Cardiac septum (tissue), 1 donor: ENCODE data around the gene EMP3. TPM values are rescaled to one million over a fixed set of nuclear protein-coding genes. Genes with fewer than 3 reads are reported as not detected.

Experiments used
- DNase-seq: peaks from one replicate; pipeline ENCODE4 v3.0.0-alpha.2; 2020; ENCODE audit warnings: low spot score
- intact Hi-C: fragments of 100-400 bp; cut with DNase I; formaldehyde crosslinking; loops from one replicate; pipeline ENCODE4 v1.14.0; 2022
- total RNA-seq: library from RNA; stranded (reverse); fragmentation: NEBNext Ultra II Directional; extraction: Animal tissue kit (Norgen Biotek cat#: 25700); gene quantifications from one replicate; pipeline ENCODE4 v1.2.1, GENCODE V29; 2021
- donor health status: DM: no; HTN: no; CAD: no.

The EMP3 gene
- total RNA-seq, 1 donor from 2014 or later, result 47.3 TPM

GRCh38 chr19:48341515-48342413 lies 16.4 kb downstream of the EMP3 start:
- no peak for DNase-seq
- intact Hi-C loops, result no loop called here

DNA sequence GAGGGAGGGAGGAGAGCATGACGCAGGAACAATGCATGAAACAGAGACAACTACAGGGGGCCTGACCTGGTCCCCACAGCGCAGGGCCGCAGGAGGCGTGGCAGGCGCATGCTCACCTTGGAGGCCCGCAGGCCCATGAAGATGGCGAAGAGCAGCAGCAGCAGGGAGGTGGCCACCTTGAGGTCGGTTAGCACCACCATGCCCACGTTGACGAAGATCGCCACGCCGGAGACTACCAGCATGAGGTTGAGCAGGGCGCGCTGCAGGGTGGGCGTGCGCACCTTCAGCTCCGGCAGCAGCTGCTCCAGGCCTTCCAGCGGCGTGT lies 17.0 kb downstream of the EMP3 start:
- no peak for DNase-seq
- intact Hi-C loops, result no loop called here

GRCh38 chr19:48342841-48343540 lies 17.6 kb downstream of the EMP3 start:
- intact Hi-C loops, result no loop called here
- no peak for DNase-seq

DNA sequence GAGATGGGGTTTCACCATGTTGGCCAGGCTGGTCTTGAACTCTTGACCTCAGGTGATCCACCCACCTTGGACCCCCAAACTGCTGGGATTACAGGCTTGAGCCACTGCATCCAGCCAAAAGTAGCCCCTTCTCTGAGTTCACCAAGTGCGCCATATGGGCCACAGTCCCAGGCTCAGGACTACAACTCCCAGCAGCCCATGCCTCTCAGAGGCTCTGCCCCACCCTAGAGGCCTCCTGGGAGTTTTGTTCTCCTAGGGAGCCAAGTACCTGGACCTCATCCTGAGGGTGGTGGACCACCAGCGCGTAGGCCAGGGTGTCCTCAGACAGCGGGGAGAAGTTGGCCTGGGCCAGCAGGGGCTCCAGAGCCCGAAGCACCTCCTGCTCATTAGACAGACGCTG lies 19.5 kb downstream of the EMP3 start:
- intact Hi-C loops, result no loop called here
- DNase-seq, result no peak

GRCh38 chr19:48346191-48346590 lies 20.8 kb downstream of the EMP3 start:
- intact Hi-C loops, result no loop called here
- no peak for DNase-seq

DNA sequence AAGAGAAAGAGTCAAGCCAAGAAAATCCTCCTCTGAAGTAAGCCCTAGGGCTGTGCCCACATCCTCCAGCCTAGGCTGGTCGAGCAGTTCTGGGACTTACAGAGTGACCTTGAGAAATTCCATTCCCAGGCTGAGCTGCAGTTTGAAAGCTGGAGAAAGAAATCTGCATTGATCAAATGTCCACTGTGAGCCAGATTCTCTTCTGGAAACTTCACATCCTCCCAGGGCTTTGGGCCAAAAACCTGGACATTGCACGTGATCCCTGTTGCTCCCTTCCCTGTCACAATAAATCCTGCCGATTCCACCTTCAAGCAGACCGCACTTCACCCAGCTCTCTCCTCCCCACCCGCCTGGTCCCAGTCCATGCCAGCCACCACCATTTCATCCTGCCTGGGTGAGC lies 22.7 kb downstream of the EMP3 start:
- no peak for DNase-seq
- intact Hi-C loops, result no loop called here

GRCh38 chr19:48348737-48349136 lies 23.4 kb downstream of the EMP3 start:
- intact Hi-C loops, result no loop called here
- no peak for DNase-seq

DNA sequence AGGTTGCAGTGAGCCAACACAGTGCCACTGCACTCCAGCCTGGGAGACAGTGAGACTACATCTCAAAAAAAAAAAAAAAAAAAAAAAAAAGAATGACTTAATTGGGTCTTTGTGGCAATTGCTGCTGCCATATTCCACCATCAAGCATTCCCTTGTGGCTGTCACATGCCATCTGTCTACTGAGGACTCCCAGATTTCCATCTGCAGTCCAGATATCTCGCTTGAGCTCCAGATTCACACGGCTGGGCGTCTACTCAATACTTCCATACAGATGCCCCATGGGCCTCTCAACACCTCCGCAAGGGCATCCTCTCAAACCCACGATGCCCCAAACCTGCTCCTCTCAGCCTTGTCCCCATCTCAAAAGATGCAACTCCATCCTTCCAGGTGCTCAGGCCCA lies 25.5 kb downstream of the EMP3 start:
- DNase-seq, result no peak
- intact Hi-C loops, result no loop called here

GRCh38 chr19:48351341-48351752 lies 26.0 kb downstream of the EMP3 start:
- peak; percentile 90 for DNase-seq
- intact Hi-C loops, result no loop called here

DNA sequence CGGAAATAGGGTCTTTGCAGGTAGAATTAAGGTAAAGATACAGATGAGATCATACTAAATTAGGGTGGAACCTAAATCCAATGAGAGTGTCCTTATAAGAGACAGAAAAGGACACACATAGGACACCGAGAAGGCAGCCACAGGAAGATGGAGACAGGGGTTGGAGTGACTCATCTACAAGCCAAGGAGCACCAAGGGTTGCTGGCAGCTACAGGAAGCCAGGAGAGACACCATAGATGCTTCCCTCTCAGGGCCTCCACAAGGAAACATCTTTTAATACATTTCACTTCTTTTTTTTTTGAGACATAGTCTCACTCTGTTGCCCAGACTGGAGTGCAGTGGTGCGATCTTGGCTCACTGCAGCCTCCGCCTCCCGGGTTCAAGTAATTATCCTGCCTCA lies 28.3 kb downstream of the EMP3 start:
- DNase-seq, result no peak
- intact Hi-C loops, result no loop called here

DNA sequence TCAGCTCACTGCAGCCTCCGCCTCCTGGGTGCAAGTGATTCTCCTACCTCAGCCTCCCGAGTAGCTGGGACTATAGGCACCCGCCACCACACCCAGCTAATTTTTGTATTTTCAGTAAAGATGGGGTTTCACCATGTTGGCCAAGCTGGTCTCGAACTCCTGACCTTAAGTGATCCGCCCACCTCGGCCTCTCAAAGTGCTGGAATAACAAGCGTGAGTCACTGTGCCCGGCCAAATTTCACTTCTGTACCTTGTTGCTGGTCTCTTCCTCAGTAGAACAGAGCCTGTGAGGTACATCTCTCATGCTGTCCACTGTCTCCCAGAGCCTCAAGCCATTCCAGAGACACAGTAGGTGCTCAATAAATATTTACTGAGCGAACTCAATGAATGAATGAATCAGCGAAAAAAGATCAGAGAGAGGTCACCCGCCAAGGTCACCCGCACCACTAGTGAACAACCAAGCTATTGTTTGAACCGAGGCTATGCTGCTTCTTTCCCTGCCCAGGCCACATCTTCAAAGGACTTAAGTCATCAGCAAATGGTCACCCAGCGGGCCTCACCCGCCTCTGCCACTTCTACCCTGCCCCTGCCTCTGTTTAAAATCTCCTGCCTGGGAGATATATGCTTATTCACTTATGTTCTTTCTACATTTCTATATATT lies 29.1 kb downstream of the EMP3 start:
- no peak for DNase-seq
- intact Hi-C loops, result no loop called here

GRCh38 chr19:48355365-48355954 lies 30.1 kb downstream of the EMP3 start:
- DNase-seq, result no peak
- intact Hi-C loops, result no loop called here

- intact Hi-C loops, result no loop called here
- no peak for DNase-seq
Observed at GRCh38 chr19:48359123-48359522, 33.8 kb downstream of the EMP3 start.

DNA sequence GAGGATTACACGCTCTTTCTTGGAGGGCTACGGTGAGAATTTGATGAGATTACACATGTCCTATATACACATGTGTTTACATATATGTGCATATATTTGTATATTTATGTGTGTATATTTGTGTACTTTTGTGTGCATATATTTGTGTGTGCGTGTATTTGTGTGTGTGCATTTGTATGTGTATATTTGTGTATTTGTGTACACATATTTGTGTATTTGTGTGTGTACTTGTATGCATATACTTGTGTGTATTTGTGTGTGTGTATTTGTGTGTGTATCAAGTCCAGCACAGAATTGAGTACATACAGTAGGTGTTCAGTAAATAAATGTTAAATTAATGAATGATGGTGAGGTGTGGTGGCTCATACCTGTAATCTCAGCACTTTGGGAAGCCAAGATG lies 36.6 kb downstream of the EMP3 start:
- intact Hi-C loops, result loop anchor here (2.0 to 10.0 kb wide), 2 partner anchors 29 to 83 kb away; partner anchors contain the start of gene GRWD1

GRCh38 chr19:48362716-48363499 lies 37.6 kb downstream of the EMP3 start:
- peak; percentile 98 for DNase-seq
- intact Hi-C loops, result loop anchor here (2.0 to 10.0 kb wide), 2 partner anchors 30 to 82 kb away; partner anchors contain the start of gene GRWD1

More for the DNA sequence above, 36.6 kb downstream of the EMP3 start:
- DNase-seq, result no peak

DNA sequence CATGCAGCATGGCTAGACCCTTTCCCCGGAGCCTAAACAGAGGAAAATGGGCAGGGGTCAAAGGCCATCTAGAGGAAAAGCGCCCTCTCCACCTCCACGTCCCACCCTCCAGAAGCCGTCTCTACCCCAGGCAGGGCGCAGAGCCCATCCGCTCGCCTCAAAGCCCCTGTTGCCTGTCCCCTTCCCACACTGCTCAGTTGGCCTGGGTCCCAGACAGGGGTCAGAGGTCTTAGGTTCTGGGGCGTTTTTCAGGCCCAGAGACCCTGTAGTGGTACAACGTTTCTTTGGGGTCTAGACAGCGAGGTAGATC lies 38.1 kb downstream of the EMP3 start:
- intact Hi-C loops, result loop anchor here (2.0 to 10.0 kb wide), 2 partner anchors 31 to 81 kb away; partner anchors contain the start of gene GRWD1
- DNase-seq, result no peak

DNA sequence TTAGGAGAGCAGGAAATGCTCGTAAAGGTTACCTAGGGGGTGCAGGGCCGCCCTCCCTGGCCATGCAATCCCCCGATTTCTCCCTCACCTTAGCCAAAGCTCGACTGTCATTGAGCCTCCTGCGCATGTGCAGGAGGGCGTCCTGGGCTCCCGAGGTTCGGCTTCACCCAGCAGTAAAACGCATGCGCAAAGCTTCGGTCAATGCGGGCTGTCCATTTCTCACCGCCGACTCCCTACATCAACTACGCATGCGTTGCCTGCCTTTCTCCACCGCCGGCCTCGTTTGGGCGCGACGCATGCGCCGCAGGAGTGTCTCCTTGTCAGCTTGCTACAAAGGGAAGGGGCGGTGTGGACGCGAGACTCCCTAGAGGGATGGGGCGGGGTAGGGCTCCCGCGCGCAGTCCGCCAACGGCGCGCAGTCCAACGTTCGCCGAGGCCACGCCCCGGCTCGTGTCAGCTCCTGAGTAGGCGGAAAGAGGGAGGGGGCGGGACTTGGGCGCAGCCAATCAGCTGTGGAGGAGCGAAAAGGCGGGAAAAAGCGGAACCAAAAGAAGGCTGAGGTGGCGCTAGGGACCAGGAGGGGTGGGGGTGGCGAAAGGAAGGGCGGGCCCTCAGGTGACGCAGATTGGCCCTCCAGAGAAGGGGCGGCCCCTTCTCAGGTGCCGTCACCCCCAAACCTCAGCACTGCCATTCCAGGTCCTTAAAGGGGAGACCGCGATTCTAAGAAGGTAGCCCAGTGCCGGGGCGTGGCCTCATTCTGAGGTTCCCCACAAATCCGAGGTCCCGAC lies 38.7 kb downstream of the EMP3 start, which contains the start of the genes SYNGR4 and TMEM143:
Gene SYNGR4 (plus strand): TSS at position 558 of the 788 bp plus-strand sequence. CDS start 1,476 bp downstream, outside the sequence.
Gene TMEM143 (minus strand): TSS at position 131 of the 788 bp plus-strand sequence. CDS start 20 bp downstream, at position 111.
- intact Hi-C loops, result loop anchor here (2.0 to 10.0 kb wide), 3 partner anchors 27 to 81 kb away; partner anchors contain the start of genes GRWD1 and KDELR1
- peak; percentile 99 for DNase-seq
